H1 (cell line): ENCODE data around the gene AIG1. TPM values are rescaled to one million over a fixed set of nuclear protein-coding genes. Genes with fewer than 3 reads are reported as not detected.

Experiments used
- CTCF ChIA-PET: fragments of 300-600 bp; sonication (Branson Sonifier 250); formaldehyde crosslinking; loops from one replicate; lab custom pipeline; 2021; ENCODE audit not compliant: partially characterized antibody; lab: Charles Lee
- POLR2A ChIA-PET: fragments of 300-600 bp; sonication (Branson Sonifier 250); formaldehyde crosslinking; loops from one replicate; lab custom pipeline; 2021; ENCODE audit warnings: inconsistent platforms; ENCODE audit not compliant: partially characterized antibody; lab: Charles Lee
- DNase-seq, 2 experiments: peaks; one replicate each; pipeline versions ENCODE4 v3.0.0 to v3.0.0-alpha.2; 2010 to 2022; ENCODE audit warnings: low spot score in 2 of 2, low read depth in 1 of 2, mixed read lengths in 1 of 2
- FAIRE-seq: peaks from 2 replicates; lab custom pipeline; 2011; peaks lifted over from hg19 to GRCh38; lab: Jason Lieb, UNC
- H2AFZ ChIP-seq: 2 replicates; pipeline ENCODE4 v1.8.1; 2012; ENCODE audit warnings: low read length, inconsistent platforms
- H2AK5ac ChIP-seq: 2 replicates; pipeline ENCODE4 v1.6.1; 2013; ENCODE audit warnings: low read depth, low read length
- H2BK120ac ChIP-seq: replicated peaks from 2 replicates; pipeline ENCODE3; 2013; ENCODE audit warnings: low read depth, low read length, inconsistent platforms
- H2BK12ac ChIP-seq: 2 replicates; pipeline ENCODE4 v1.6.1; 2013; ENCODE audit warnings: low read depth, low read length
- H2BK15ac ChIP-seq: 2 replicates; pipeline ENCODE4 v1.6.1; 2013; ENCODE audit warnings: low read length
- H2BK20ac ChIP-seq: 2 replicates; pipeline ENCODE4 v1.6.1; 2013; ENCODE audit warnings: low read length
- H2BK5ac ChIP-seq: 2 replicates; pipeline ENCODE4 v1.6.1; 2013; ENCODE audit warnings: low read depth, low read length
- H3K14ac ChIP-seq: 2 replicates; pipeline ENCODE4 v1.6.1; 2013; ENCODE audit warnings: inconsistent platforms; ENCODE audit not compliant: insufficient read length
- H3K18ac ChIP-seq: 2 replicates; pipeline ENCODE4 v1.6.1; 2013; ENCODE audit warnings: low read length; ENCODE audit errors: extremely low read depth
- H3K23ac ChIP-seq: 2 replicates; pipeline ENCODE4 v1.6.1; 2013; ENCODE audit warnings: inconsistent platforms; ENCODE audit not compliant: insufficient read length
- H3K23me2 ChIP-seq: 2 replicates; pipeline ENCODE4 v1.6.1; 2013; ENCODE audit warnings: low read depth, low read length
- H3K27ac ChIP-seq: 2 replicates; pipeline ENCODE4 v1.6.1; 2011; ENCODE audit warnings: low read depth, low read length, inconsistent platforms
- H3K27me3 ChIP-seq, 4 experiments: replicated peaks in 1 of 4; 1 replicate in 1 of 4; 2 replicates in 3 of 4; pipeline versions ENCODE4 v1.6.1 to v1.8.1; 2011 to 2013; ENCODE audit warnings: low read length in 3 of 4, mild to moderate bottlenecking in 3 of 4, inconsistent platforms in 2 of 4, mixed read lengths in 2 of 4, moderate library complexity in 1 of 4; ENCODE audit not compliant: control insufficient read depth in 3 of 4, insufficient read depth in 3 of 4; ENCODE audit errors: extremely low read depth in 1 of 4
- H3K36me3 ChIP-seq, 4 experiments: 2 replicates each; pipeline versions ENCODE4 v1.6.1 to v1.8.1; 2011 to 2013; ENCODE audit warnings: mild to moderate bottlenecking in 4 of 4, low read length in 3 of 4, moderate library complexity in 2 of 4, control low read depth in 1 of 4, inconsistent platforms in 1 of 4; ENCODE audit not compliant: insufficient read depth in 4 of 4, control insufficient read depth in 2 of 4
- H3K4ac ChIP-seq: replicated peaks from 2 replicates; pipeline ENCODE3; 2013; ENCODE audit warnings: low read length, low read depth, mixed read lengths, inconsistent platforms; ENCODE audit not compliant: insufficient read length
- H3K4me1 ChIP-seq, 4 experiments: replicated peaks in 1 of 4; 1 replicate in 1 of 4; 2 replicates in 3 of 4; pipeline versions ENCODE4 v1.6.1 to v1.8.1; 2011 to 2013; ENCODE audit warnings: low read length in 3 of 4, inconsistent platforms in 2 of 4, mixed read lengths in 1 of 4; ENCODE audit not compliant: insufficient read depth in 4 of 4, control insufficient read depth in 3 of 4
- H3K4me2 ChIP-seq, 2 experiments: 2 replicates each; pipeline versions ENCODE4 v1.6.1 to v1.8.1; 2011 to 2013; ENCODE audit warnings: low read depth in 2 of 2, low read length in 2 of 2, control low read depth in 1 of 2, inconsistent platforms in 1 of 2, mild to moderate bottlenecking in 1 of 2; ENCODE audit not compliant: insufficient read depth in 1 of 2
- H3K4me3 ChIP-seq, 4 experiments: fragments of 200-600, 300-600 bp in 1 of 4; sonication (generic), shearing (Covaris generic), sonication (Bioruptor Twin) in 1 of 4; 2 replicates each; pipeline versions ENCODE4 v1.5.1 to v1.8.1; 2011 to 2016; ENCODE audit warnings: low read length in 4 of 4, low read depth in 3 of 4, control low read depth in 2 of 4, inconsistent platforms in 2 of 4, mild to moderate bottlenecking in 2 of 4, mixed read lengths in 1 of 4, moderate library complexity in 1 of 4; ENCODE audit not compliant: insufficient read depth in 2 of 4; ENCODE audit errors: extremely low read depth in 1 of 4
- H3K56ac ChIP-seq: replicated peaks from 2 replicates; pipeline ENCODE3; 2013; ENCODE audit warnings: low read depth, mild to moderate bottlenecking, mixed read lengths, low read length, inconsistent platforms; ENCODE audit not compliant: insufficient read length
- H3K79me1 ChIP-seq: 2 replicates; pipeline ENCODE4 v1.6.1; 2013; ENCODE audit warnings: low read depth, low read length, control low read depth
- H3K79me2 ChIP-seq, 2 experiments: 2 replicates each; pipeline versions ENCODE4 v1.6.1 to v1.8.1; 2012 to 2013; ENCODE audit warnings: low read length in 2 of 2, mild to moderate bottlenecking in 2 of 2, inconsistent platforms in 1 of 2; ENCODE audit not compliant: insufficient read depth in 2 of 2, control insufficient read depth in 1 of 2
- H3K9ac ChIP-seq, 4 experiments: replicated peaks in 1 of 4; 1 replicate in 1 of 4; 2 replicates in 3 of 4; pipeline versions ENCODE4 v1.6.1 to v1.8.1; 2011 to 2013; ENCODE audit warnings: low read depth in 3 of 4, low read length in 3 of 4, control low read depth in 2 of 4, mild to moderate bottlenecking in 2 of 4, moderate library complexity in 2 of 4, inconsistent platforms in 1 of 4; ENCODE audit errors: extremely low read depth in 1 of 4
- H3K9me3 ChIP-seq, 2 experiments: 2 replicates each; pipeline versions ENCODE4 v1.6.1 to v1.8.1; 2012 to 2013; ENCODE audit warnings: mild to moderate bottlenecking in 2 of 2, moderate library complexity in 2 of 2, control low read depth in 1 of 2, inconsistent platforms in 1 of 2, low read depth in 1 of 2, low read length in 1 of 2, mixed read lengths in 1 of 2; ENCODE audit not compliant: insufficient read depth in 2 of 2
- H4K20me1 ChIP-seq, 2 experiments: replicated peaks in 1 of 2; 2 replicates each; pipeline versions ENCODE3 to v1.8.1; 2011 to 2013; ENCODE audit warnings: inconsistent platforms in 2 of 2, low read length in 2 of 2, mild to moderate bottlenecking in 1 of 2; ENCODE audit not compliant: insufficient read depth in 2 of 2, control insufficient read depth in 1 of 2
- H4K5ac ChIP-seq: 2 replicates; pipeline ENCODE4 v1.6.1; 2013; ENCODE audit warnings: low read length, low read depth, mixed read lengths, inconsistent platforms; ENCODE audit not compliant: insufficient read length
- H4K8ac ChIP-seq: 2 replicates; pipeline ENCODE4 v1.8.0; 2013; ENCODE audit warnings: mild to moderate bottlenecking, moderate library complexity, low read length, inconsistent platforms; ENCODE audit not compliant: insufficient read depth; ENCODE audit errors: extremely low read depth
- H4K91ac ChIP-seq: replicated peaks from 2 replicates; pipeline ENCODE3; 2013; ENCODE audit warnings: low read length, mixed read lengths, inconsistent platforms; ENCODE audit not compliant: insufficient read length
- BRCA1 ChIP-seq: IDR thresholded peaks from 2 replicates; pipeline ENCODE4 v1.6.1; 2012; ENCODE audit warnings: low read depth, low read length, improper control_type of control experiment
- EGR1 ChIP-seq: IDR thresholded peaks from 2 replicates; pipeline ENCODE4 v1.6.1; 2011; ENCODE audit warnings: low read depth, low read length, borderline replicate concordance
- HDAC6 ChIP-seq: IDR thresholded peaks from one replicate; pipeline ENCODE4 v1.7.1; 2012; ENCODE audit warnings: low read depth, mild to moderate bottlenecking, inconsistent platforms, low read length, moderate library complexity
- JUN ChIP-seq: IDR thresholded peaks from 2 replicates; pipeline ENCODE4 v1.6.1; 2011; ENCODE audit warnings: low read depth, mild to moderate bottlenecking, improper control_type of control experiment, low read length
- KDM4A ChIP-seq: IDR thresholded peaks from one replicate; pipeline ENCODE4 v1.7.1; 2012; ENCODE audit warnings: low read depth, mild to moderate bottlenecking, moderate library complexity, low read length, inconsistent platforms; ENCODE audit not compliant: severe bottlenecking
- MAFK ChIP-seq: IDR thresholded peaks from 2 replicates; pipeline ENCODE4 v1.6.1; 2012; ENCODE audit warnings: low read depth, mild to moderate bottlenecking, improper control_type of control experiment, low read length
- PHF8 ChIP-seq: fragments of 200-600 bp; sonication (generic); conservative IDR thresholded peaks from 2 replicates; pipeline ENCODE4 v1.7.1; 2012; ENCODE audit warnings: low read depth, mild to moderate bottlenecking, inconsistent platforms, low read length, moderate library complexity
- RNF2 ChIP-seq: fragments of 200-900, 300-1000 bp; sonication (generic); IDR thresholded peaks from 2 replicates; pipeline ENCODE4 v1.7.1; 2016; ENCODE audit warnings: borderline replicate concordance, low read depth, mild to moderate bottlenecking, antibody characterized with exemption, low read length; ENCODE audit not compliant: poor library complexity, severe bottlenecking; ENCODE audit errors: missing control alignments
- RXRA ChIP-seq: IDR thresholded peaks from 2 replicates; pipeline ENCODE4 v1.6.1; 2011; ENCODE audit warnings: low read depth, mild to moderate bottlenecking, low read length, moderate library complexity; ENCODE audit not compliant: insufficient read depth
- TAF1 ChIP-seq: IDR thresholded peaks from 2 replicates; pipeline ENCODE4 v1.6.1; 2011; ENCODE audit warnings: mild to moderate bottlenecking, low read depth, low read length
- TBP ChIP-seq: IDR thresholded peaks from 2 replicates; pipeline ENCODE4 v1.6.1; 2011; ENCODE audit warnings: low read depth, low read length, improper control_type of control experiment
- ZNF274 ChIP-seq: IDR thresholded peaks from 2 replicates; pipeline ENCODE4 v1.7.0; 2012; ENCODE audit warnings: low read length, borderline replicate concordance; ENCODE audit errors: extremely low read depth
- WGBS, 2 experiments: shearing (Covaris generic) in 1 of 2; methylation state at CpG; one replicate each; pipeline versions ENCODE4 v1.1.6 to v1.1.7; 2013 to 2015; ENCODE audit warnings: low lambda C conversion rate in 2 of 2, mixed read lengths in 2 of 2, inconsistent platforms in 1 of 2, low coverage in 1 of 2, missing lambda C conversion rate in 1 of 2; ENCODE audit not compliant: insufficient replicate concordance in 2 of 2, insufficient coverage in 1 of 2, insufficient read length in 1 of 2; ENCODE audit errors: extremely low coverage in 1 of 2, missing lambda C conversion rate in 1 of 2; 5-methylcytosine and 5-hydroxymethylcytosine counted together
- polyA plus RNA-seq, 7 experiments: library from polyadenylated mRNA; depleted of rRNA in 3 of 7; stranded (reverse) in 5 of 7; unstranded in 2 of 7; fragments of >200 nt in 5 of 7; fragments of 200-250 nt in 2 of 7; gene quantifications; 1 replicate in 5 of 7; 2 replicates in 1 of 7; 4 replicates in 1 of 7; pipeline versions ENCODE4 v1.2.1 to v1.2.3, GENCODE V29; 2011 to 2013; ENCODE audit warnings: missing spikeins in 2 of 7, mixed read lengths in 2 of 7
- total RNA-seq: library from RNA; stranded (reverse); fragmentation: NEBNext Ultra II Directional; extraction: Animal tissue kit (Norgen Biotek cat#: 25700); gene quantifications from 2 replicates; pipeline ENCODE4 v1.2.1, GENCODE V29; 2021
- TF ChIP-seq, protein P1 (sequence below): IDR thresholded peaks from 2 replicates; pipeline ENCODE4 v1.6.1; 2011; ENCODE audit warnings: low read length, improper control_type of control experiment

The AIG1 gene
- total and polyA plus RNA-seq, 2 of the 8 experiments (the other 6 are each of a cell fraction or from before 2014, with no cell fraction given), result 56.6 to 58.4 TPM

DNA sequence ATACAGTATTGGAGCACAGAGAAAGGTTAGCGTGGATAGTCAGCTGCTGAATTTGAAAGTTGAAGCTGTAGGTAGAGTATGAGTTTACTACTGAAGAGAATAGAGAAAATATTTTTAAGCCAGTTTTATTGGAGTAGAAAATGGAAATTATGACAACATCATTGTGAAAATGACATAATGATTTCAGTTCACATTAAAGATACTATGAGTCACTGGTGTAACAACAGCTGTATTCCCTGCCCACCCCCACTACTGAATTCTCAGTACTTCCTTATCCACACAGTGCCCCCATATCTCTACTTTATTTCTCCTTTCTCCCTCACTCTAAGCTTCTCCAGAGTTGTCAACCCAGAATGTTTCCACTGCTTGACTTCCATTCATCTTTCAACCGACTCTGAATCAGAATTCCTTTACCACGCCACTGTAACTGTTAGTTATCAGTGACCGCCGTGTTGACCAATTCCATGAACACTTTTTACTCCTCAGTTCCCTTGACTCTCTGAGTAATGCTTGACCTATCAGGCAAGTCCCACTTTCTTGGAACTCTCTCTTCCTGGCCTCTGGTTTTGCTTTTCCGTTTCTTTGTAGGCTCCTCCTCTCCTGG, 139.6 kb downstream of the AIG1 start:
- Histone ChIP-seq H3K14ac (no peak overlapping the region), H3K23me2 (no peaks in the 10 kb centered on the region), H4K91ac (no peak overlapping the region), H4K8ac (no peak overlapping the region), H3K4me2 (no peak overlapping the region), H3K56ac (no peak overlapping the region), H3K23ac (no peak overlapping the region), H3K27me3 (no peaks in the 10 kb centered on the region), H4K20me1 (no peaks in the 10 kb centered on the region), H3K79me2 (no peaks in the 10 kb centered on the region), H2AFZ (no peak overlapping the region), H3K9ac (no peak overlapping the region; a peak in 1 of 7 replicates), H3K4ac (no peak overlapping the region), H2BK12ac (no peak overlapping the region), H3K18ac (no peak overlapping the region), H2BK20ac (no peak overlapping the region), H3K36me3 (no peaks in the 10 kb centered on the region), H3K4me3 (no peak overlapping the region), H2BK5ac (no peak overlapping the region), H3K9me3 (no peaks in the 10 kb centered on the region), H2BK15ac (no peak overlapping the region), H2AK5ac (no peak overlapping the region), H3K79me1 (no peaks in the 10 kb centered on the region), H4K5ac (no peak overlapping the region), H3K4me1 (no peaks in the 10 kb centered on the region; a peak in 1 of 7 replicates), H3K27ac (no peak overlapping the region), H2BK120ac (no peak overlapping the region)
- POLR2A ChIA-PET, result no interaction called here
- CTCF ChIA-PET, result no interaction called here
- 88% methylated on average over 6 of the region's 6 CpGs; no CpG with 5 or more reads in 1 of the 2 experiments for WGBS, 2 experiments
- no peak for FAIRE-seq
- DNase-seq, result no peak
- TF ChIP-seq MAFK, result no peak
- TF ChIP-seq BRCA1, result no peak
- TF ChIP-seq JUN, result no peak
- TF ChIP-seq HDAC6, result no peak
- no peak for TF ChIP-seq EGR1
- TF ChIP-seq RXRA, result no peak
- TF ChIP-seq ZNF274, result no peak
- no peak for TF ChIP-seq KDM4A
- TF ChIP-seq PHF8, result no peak
- no peak for TF ChIP-seq TBP
- TF ChIP-seq, protein P1, sequence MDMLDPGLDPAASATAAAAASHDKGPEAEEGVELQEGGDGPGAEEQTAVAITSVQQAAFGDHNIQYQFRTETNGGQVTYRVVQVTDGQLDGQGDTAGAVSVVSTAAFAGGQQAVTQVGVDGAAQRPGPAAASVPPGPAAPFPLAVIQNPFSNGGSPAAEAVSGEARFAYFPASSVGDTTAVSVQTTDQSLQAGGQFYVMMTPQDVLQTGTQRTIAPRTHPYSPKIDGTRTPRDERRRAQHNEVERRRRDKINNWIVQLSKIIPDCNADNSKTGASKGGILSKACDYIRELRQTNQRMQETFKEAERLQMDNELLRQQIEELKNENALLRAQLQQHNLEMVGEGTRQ, result no peak
- no peak for TF ChIP-seq RNF2
- TF ChIP-seq TAF1, result no peak
